Stimulated activated CD8-positive, alpha-beta memory T cell treated with anti-CD3 and anti-CD28 coated beads, Interleukin-4, amount 100 ng/mL, for 4 hours (primary cell): ENCODE results near the gene SLC29A3.
"Not testable (repeated sequence)": the region's sequence is repeated elsewhere in the genome, so short reads cannot be mapped to it uniquely, and the experiment has no call there.

Source experiments
- DNase-seq, 2 donors: peaks; one replicate each; pipeline ENCODE4 v3.0.0-alpha.2; 2020; ENCODE audit warnings: low read depth in 2 of 2, low spot score in 1 of 2

Gene SLC29A3

DNA sequence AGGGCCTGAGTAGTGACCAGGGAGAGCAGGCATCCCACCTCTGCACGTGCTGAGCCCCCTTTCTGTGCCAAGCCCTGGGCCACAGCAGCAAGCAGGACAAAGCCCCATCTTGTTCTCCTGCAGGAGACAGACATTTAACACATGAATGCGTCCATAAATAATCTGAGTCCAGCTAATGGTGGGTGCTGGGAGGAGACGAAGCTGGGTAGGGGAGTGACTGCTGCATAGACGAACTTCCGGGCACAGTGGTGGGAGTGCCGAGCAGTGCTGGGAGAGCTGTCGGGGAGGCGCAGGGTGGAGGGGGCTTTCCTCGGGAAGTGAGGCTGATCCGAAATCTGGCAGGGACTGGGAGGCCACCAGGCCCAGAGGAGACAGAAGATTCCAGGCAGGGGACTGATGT, 35.2 kb upstream of the SLC29A3 start:
- no peak for DNase-seq

DNA sequence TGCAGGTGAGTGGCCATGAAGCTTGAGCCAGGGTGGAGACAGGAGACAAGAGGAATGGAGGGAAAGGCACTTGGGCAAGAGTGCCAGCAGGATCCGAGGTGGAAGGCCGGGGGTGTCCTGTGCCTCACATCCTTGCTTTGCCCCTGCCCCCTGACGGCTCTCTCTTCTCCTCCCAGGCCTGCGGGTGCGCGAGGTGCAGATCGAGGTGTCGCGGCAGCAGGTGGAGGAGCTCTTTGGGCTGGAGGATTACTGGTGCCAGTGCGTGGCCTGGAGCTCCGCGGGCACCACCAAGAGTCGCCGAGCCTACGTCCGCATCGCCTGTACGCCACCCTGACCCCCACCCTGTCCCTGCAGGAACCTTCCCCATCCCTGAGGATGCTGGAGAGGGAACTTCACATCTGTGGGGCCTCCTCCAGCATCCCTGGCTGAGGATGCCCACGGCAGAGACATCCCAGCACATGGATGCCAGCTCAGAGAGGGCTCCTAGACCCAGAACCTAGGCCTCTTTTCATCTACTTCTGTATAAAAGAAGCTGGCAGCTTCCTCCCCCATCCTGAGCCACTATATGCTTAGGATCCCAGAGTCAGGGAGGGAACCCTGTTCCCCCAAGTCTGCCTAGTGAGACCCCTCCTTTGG, 34.4 kb upstream of the SLC29A3 start:
- no peak for DNase-seq

DNA sequence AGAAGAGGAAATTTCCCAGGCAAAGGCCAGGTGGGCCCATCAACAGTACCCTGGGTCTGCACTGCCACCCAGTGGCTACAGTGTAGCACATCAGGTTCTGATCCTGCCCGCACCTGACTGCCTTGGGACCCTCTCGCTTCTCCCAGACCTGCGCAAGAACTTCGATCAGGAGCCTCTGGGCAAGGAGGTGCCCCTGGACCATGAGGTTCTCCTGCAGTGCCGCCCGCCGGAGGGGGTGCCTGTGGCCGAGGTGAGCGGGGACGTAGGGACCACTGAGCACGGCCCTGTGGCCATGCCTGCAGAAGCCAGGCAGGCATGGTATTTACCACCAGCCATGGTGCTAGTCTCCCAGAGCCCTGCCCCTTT, 33.9 kb upstream of the SLC29A3 start:
- DNase-seq: no peak

DNA sequence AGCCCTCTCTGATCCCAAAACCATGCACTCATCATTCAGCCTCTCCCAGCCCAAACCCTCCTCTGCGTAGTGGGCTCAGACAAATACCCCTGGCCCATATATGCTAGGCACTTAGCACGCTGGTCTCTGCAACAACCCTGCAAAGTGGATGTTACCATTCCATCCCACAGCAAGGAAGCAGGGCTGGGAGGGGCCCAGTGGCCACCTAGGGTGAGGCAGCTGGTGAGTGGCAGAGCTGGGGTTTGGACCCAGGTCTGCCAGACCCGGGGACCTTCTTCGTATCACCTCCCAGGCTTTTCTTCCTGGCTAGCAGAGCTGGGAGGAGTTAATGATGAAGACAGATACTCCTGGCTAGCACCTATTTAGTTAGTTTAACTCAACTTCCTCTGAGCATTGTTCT, 33.1 kb upstream of the SLC29A3 start:
- no peak for DNase-seq

DNA sequence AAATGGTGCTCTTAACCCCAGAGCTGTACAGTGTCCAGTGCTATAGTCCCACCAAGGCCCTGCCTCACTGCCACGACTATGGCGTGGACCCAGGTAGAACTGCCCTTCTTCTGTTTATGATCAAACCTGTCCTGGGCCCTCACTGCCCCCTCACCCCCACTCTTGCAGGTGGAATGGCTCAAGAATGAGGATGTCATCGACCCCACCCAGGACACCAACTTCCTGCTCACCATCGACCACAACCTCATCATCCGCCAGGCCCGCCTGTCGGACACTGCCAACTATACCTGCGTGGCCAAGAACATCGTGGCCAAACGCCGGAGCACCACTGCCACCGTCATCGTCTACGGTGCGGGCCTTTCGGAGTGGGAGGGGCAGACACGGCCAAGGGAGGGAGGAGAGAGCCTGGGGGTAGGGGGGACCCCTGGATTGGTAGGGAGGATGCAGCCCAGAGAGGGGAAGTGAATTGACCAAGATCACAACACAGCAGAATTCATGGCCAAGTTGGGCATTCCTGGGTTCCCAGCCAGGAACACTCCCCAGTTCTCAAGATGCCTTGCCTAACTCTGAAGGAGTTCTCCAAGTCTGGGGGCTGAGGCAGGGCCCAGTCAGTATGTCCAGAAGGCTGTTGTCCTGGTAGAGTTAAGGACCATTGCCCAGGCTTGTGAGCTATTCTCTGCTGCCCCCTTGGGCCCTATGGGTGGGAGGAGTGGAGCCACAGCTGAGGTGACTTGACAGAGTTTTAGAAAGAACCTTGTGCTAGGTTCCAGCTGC, 32.4 kb upstream of the SLC29A3 start:
- DNase-seq: no peak

DNA sequence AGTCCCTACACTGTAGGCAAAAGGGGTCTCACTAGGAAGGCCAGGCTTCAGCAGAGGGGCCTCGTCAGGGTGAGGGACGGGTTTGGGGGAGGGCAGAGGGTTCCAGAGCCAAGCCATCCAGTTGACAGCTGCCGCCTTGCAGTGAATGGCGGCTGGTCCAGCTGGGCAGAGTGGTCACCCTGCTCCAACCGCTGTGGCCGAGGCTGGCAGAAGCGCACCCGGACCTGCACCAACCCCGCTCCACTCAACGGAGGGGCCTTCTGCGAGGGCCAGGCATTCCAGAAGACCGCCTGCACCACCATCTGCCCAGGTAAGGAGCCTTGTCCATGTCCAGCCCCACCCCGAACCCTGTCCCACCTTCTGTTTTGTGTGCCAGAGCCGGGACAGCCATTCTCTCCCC, 31.6 kb upstream of the SLC29A3 start:
- DNase-seq: no peak

DNA sequence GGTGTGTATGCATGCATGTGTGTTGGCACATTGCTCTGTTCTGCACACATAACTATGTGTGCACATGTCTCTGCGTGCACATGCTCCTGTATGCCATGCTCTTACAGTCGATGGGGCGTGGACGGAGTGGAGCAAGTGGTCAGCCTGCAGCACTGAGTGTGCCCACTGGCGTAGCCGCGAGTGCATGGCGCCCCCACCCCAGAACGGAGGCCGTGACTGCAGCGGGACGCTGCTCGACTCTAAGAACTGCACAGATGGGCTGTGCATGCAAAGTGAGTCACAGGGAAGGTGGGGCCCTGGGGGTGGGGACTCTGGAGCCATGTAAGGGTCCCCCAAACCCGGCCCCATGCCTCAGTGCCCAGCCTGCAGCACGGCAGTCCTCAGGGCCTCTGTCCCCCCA, 30.6 kb upstream of the SLC29A3 start:
- DNase-seq: no peak

DNA sequence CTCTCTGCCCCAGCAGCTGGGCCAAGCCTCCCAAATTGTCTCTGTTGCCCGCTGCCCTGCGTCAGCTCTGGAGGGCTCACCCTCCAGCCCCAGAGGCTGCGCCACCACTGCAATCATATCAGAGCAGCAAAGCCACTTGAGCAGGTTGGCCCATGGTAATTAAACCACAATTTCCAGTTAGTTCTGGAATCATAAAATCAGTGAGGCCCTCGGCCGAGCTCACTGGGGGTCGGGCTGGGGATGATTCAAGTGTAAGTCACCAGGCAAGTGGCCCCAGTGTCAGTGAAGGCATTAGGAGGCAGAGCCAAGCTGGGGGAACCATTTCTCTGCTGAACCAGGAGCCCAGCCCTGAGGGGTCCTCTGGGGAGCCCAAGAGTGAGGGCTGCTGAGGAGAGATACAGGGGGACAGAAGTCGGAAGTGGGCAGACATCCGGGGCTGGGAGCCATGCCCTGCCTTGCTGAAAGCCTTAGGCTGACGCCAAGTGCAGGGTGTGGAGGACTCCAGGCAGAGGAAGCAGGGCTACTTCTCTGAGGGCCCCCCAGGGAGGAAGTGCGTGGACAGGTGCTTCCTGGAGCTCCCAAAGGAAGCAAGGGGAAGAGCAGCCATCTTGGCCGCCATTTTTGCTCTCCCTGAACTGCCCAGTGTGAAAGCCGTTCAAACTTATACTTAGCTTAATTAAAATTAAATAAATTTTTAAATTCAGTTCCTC, 29.5 kb upstream of the SLC29A3 start:
- DNase-seq: no peak

DNA sequence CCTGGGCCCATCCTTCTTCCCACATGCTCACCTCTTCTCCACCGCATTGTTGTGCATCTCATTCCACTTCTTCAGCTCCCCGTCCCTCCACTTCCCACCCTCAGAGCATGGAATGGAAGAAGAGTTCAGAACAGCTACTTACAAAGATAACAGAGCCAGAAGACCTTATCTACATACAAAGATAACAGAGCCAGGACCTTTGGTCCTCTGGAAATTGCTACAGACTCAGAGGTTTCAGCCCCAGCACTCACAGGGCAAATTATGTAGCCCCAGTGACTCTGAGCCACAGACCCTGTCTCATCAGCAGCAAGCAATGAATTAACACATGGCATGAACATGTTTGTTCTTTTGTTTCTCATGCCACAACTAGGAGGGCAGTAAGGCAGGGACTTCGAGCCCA, 28.7 kb upstream of the SLC29A3 start:
- no peak for DNase-seq

DNA sequence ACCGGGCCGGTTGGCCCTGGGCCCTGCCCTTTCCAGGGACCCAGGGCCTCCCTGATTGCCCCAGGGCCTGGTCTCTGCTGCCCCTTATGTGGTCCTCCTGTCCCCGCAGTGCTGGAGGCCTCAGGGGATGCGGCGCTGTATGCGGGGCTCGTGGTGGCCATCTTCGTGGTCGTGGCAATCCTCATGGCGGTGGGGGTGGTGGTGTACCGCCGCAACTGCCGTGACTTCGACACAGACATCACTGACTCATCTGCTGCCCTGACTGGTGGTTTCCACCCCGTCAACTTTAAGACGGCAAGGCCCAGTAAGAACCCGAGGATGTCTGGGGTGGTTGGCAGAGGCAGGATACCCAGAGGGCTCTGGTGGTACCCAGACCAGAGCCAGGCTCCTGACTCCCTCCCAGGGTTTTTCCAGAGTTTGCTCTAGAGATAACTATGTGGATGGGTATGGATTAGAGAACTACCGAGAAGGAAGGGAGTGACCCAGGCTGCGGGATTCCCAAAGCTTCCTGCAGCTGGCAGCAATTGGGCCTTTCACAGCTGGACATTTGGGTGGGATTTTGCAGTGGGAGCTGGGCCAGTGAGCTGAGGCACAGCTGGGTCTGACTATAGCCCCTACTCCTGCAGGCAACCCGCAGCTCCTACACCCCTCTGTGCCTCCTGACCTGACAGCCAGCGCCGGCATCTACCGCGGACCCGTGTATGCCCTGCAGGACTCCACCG, 28.1 kb upstream of the SLC29A3 start:
- no peak for DNase-seq

DNA sequence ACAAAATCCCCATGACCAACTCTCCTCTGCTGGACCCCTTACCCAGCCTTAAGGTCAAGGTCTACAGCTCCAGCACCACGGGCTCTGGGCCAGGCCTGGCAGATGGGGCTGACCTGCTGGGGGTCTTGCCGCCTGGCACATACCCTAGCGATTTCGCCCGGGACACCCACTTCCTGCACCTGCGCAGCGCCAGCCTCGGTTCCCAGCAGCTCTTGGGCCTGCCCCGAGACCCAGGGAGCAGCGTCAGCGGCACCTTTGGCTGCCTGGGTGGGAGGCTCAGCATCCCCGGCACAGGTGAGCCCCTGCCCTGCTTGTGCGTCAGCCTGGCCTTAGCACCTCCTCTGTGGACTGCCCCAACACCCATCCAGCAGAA, 27.5 kb upstream of the SLC29A3 start:
- no peak for DNase-seq

DNA sequence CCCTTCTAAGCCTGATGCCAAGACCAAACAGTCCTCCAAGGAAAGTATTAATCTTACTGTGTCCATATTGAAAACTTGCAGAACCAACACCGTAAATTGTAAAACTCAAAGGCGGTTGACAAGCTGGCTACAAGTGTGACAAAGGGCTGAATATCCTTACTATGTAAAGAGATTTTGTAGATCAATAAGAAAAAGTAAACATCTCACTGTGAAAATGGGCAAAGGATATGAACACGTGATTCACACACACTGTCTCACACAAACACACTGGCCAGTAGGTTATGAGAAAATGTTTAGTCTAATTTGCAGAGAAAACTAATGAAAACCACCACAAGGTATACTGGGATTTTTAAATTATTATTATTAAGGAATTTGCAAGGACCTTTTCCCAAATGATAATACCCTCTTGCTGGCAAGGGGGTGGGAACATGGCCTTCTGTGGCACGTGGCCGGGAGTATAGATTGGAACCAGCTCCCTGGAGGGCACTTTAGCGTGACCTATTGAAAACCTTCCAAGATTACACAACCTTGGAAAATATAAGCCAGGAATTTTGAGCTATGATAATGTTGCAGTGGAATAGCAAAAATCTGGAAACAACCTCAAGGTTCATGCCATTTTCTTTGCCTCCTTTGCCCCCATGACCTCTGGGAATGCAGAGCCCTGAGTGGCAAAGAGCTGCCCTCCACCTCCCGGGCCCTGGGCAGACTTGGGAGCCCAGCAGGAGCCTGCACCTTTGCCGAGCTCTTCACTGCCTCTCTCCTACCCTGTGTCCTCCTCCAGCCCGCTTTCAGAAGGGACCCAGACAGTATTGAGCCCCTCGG, 26.2 kb upstream of the SLC29A3 start:
- DNase-seq: no peak

DNA sequence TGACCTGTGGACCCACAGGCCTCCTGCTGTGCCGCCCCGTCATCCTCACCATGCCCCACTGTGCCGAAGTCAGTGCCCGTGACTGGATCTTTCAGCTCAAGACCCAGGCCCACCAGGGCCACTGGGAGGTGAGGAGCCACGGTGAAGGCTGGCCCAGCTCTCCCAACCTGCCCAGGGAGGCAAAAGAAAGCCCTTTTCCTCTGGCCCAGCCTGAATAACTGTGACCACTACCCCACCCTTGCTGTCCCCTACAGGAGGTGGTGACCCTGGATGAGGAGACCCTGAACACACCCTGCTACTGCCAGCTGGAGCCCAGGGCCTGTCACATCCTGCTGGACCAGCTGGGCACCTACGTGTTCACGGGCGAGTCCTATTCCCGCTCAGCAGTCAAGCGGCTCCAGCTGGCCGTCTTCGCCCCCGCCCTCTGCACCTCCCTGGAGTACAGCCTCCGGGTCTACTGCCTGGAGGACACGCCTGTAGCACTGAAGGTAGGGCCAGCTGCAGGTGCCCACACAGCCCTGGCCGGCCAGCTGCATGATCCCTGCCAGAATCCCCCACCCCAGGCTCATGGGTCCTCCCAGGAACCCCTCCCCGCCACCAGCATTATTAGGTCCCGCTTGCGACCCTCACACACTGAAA, 25.5 kb upstream of the SLC29A3 start:
- no peak for DNase-seq

DNA sequence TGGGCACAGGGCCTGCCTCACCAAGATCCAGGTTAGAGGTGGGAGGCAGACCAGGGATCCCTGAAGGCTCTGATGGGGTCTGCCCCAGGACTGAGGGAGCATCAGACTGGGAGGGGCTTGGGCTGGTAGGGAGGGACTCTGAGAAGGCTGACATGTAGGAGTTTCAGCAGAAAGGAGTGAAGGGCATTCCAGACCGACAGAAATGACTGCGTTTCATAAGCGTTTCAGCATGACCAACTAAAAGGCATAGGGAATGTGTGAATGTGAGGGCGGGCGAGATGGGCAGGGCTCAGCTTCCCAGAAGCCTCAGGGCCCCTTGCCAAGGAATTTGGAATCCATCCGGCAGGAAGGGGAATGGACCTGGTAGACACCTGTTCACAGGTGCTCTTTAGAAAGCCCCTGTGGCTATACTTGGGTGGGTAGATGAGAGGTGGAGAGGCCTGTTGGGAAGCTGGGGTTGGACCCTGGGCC, 24.9 kb upstream of the SLC29A3 start:
- DNase-seq: no peak

DNA sequence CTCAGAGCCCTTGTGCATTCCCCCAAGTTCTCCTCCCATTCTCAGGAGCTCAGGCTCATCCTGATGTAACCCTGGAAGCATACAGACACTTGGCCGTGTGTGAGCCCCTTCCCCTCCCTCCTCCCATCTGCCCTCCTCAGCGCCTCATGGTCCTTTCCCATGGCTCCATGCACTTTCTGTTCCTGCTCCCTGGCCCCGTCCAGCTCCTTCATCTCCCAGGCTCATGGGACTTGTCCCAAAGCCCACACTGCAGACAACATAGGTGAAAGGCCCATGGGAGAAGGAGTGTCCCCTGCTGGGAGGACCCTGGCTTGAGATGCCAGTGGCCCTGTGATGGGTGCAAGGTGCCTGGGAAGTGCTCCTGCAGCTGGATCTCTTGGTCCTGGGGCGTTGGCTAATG, 24.2 kb upstream of the SLC29A3 start:
- no peak for DNase-seq

DNA sequence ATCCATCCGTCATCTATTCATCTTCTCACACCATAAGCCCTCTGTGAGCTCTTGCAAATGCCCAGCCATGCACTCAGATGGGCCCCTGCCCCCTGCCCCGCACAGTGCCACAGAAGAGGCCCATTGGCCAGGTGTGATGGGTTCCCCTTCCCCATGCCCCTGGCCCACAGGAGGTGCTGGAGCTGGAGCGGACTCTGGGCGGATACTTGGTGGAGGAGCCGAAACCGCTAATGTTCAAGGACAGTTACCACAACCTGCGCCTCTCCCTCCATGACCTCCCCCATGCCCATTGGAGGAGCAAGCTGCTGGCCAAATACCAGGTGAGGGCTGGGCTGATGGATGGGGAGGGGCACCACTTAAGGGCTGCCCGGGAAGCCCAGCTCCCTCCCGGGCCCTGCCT, 23.4 kb upstream of the SLC29A3 start:
- DNase-seq: no peak

DNA sequence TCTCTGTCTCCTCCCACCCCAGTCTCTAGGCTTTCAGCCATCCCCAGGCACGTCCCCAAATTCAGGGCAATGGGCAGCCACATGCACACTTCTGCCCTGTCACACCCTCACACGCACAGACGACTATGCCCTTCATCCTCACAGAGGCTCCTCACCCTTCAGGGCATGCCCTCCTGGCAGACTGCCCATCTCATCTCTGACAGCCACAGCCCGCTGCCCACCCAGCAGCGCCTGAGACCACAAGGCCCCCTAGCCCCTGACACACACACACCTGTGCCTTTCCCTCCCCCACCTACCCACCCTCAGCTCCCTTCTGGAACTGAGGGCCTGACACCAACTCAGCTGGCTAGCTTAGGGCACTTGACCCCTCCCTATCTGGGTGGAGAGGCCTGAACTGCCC, 23.0 kb upstream of the SLC29A3 start:
- no peak for DNase-seq

DNA sequence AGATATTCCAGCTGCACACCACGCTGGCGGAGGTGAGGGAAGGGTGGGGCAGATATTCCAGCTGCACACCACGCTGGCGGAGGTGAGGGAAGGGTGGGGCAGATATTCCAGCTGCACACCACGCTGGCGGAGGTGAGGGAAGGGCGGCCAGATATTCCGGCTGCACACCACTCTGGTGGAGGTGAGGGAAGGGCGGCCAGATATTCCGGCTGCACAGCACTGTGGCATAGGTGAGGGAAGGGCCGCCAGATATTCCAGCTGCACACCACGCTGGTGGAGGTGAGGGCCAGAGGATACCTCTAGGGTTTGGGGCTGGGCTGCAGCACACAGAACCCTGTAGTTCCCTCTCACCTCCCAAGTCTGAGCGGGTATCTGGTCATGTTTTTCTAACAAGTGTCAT, 22.2 kb upstream of the SLC29A3 start:
- not testable (repeated sequence) for DNase-seq

DNA sequence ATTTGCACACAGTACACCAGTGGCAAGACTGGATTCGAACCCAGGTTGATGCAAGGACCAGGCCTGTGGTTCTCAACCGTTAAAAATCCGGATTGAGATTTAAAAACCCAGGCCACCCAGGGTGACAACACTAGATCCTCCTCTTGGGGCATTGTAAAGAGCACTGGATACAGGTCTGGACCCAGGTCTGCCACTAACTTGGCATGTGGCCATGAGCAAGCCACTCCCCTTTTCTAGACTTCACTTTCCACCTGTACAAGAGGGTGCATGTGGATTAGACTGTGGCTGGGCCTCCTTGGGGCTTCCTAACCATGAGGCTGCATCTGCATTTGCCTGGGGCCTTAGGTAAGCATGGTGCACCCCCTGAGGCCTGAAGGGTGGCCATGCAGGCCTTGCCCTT, 21.7 kb upstream of the SLC29A3 start:
- DNase-seq: no peak

DNA sequence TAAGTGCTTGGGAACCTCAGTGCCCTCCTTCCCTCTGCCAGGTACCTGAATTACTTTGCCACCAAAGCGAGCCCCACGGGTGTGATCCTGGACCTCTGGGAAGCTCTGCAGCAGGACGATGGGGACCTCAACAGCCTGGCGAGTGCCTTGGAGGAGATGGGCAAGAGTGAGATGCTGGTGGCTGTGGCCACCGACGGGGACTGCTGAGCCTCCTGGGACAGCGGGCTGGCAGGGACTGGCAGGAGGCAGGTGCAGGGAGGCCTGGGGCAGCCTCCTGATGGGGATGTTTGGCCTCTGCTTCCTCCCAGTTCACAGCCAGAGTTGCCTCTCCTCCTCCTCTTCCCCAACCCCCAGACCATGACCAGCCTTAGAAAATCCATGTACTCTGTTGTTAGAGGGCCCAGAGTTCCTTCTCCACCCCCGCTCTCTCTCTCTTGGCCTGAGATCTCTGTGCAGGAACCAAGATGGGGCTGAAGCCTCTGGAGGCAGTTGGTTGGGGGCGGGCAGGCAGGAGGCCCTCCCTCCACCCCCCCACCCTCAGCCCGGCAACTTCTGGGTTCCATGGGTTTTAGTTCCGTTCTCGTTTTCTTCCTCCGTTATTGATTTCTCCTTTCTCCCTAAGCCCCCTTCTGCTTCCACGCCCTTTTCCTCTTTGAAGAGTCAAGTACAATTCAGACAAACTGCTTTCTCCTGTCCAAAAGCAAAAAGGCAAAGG, 19.8 kb upstream of the SLC29A3 start:
- DNase-seq: no peak
